GM08714 (cell line): Measurements from ENCODE around the gene CRX.
"Not testable (repeated sequence)": the region's sequence is repeated elsewhere in the genome, so short reads cannot be mapped to it uniquely, and the experiment has no call there.

Experiments
- H3K4me3 ChIP-seq: fragments of 200-500 bp; sonication (Bioruptor generic); 2 replicates; pipeline ENCODE4 v1.5.1; 2014; ENCODE audit warnings: mild to moderate bottlenecking, low read length, inconsistent platforms
- ZNF274 ChIP-seq: IDR thresholded peaks from 2 replicates; pipeline ENCODE4 v1.6.1; 2012; ENCODE audit warnings: mild to moderate bottlenecking, low read depth, low read length

Gene CRX

DNA sequence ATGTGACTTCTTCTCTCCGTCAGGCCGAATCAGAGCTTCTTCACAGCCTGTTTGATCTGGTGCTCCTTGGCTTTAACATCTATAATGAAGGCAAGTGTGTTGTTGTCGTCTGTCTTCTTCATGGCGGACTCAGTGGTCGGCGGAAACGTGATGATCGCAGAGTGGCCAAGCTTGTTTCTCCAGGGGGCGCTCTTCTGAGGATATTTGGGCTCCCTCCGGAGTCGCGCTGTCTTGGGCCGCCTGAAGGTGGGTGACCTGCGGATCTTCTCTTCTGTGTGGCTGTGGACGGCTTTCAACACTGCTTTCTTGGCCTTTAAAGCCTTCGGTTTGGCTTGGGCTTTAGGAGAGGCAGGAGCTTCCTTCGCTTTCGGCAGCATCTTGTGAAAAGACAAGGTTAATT is 27.2 kb upstream of the CRX start:
- TF ChIP-seq ZNF274: no peak
- no peak overlapping the region for H3K4me3 ChIP-seq

DNA sequence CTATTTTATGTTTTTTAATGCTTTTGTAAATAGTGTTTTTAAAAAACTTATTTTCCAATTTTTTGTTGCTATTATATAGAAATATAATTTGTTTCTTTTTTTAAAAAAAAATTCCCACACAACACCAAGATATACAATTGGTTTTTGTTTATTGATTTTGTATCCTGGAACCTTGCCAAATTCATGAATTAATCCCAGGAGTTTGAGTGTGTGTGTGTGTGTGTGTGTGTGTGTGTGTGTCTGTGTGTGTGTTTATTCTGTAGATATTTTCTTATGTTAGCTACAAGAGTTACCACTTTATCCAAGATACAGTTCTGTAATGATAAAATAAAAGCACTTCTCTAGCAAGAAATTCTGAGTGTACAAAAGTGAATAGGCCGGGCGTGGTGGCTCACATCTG is 25.0 kb upstream of the CRX start:
- no peak for TF ChIP-seq ZNF274
- no peak overlapping the region for H3K4me3 ChIP-seq

DNA sequence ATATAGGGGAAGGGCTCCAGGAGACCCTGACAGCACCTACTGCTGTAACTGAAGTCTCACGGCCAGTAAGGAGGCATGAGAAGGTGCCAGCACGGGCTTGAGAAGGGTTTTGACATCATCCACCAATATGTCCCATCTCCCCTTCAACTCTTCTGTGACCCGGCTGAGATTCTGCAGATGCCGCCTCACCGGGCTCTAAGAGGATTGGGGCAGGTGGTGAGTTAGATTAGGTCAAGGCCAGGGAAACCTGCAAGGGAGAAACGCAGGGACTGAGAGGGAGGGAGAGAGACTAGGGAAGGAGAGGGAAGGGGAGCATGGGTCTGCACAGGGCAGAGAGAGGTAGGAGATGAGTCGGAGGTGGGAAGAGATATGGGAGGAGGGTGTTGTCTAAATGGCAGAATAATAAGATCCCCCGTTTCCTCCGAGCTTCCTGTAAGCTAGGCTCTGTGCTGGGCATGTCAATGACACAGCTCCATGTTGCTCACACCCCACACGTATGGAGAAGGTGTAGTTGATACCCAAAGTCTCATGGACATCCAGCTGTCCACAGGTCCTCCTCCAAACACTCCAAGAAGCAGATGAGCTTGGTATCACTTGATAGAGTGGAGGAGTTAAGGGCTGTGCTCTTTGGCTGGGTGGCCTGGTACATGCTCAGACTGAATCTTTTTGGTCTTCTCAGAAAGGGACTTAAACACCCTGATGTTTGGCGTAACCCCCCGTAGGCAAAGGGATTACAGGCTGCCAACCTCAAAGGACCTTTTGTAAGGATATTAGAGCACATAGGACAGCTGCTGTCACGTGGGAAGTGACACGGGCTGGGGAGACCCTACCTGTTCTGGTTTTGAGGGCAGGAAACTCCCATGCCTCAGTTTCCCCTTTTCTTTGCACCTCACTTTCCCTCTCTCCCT is 23.5 kb upstream of the CRX start:
- no peak for TF ChIP-seq ZNF274
- H3K4me3 ChIP-seq: no peak overlapping the region

DNA sequence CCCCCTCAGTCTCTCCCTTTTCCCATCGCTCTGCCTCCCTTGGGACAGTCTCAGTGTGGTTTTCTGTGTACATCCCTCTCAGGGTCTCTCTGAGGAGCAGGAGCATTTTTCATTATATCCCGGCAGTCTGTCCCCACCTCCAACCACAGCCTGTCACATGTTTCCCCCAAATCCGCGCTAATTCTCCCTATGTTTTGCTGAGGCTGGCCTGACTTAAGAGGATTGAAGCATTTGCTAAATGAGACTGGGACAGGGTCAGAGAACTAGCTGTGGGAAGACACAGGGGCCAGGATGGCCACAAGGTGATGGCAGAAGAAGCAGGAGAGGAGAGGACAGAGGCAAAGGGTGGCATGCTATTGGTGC is 22.9 kb upstream of the CRX start:
- no peak for TF ChIP-seq ZNF274
- no peak overlapping the region for H3K4me3 ChIP-seq

DNA sequence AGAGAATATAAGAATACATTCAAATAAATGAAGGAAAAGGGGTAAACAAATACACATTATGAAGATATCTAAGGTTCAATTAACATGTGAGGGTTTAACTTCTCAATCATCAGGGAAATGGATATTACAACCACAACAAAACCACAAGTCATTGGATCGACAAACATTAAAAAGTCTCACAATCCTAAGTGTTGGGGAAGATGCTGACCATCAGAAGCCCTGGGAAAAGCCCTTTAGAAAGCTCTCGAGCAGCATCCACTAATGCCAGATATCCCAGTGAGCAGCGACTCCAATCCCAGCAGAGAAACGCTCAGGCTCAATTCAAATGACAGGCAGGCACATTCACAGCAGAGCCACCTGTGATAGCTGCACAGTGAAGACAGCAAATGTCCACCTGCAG is 20.5 kb upstream of the CRX start:
- no peak for TF ChIP-seq ZNF274
- H3K4me3 ChIP-seq: no peak overlapping the region

DNA sequence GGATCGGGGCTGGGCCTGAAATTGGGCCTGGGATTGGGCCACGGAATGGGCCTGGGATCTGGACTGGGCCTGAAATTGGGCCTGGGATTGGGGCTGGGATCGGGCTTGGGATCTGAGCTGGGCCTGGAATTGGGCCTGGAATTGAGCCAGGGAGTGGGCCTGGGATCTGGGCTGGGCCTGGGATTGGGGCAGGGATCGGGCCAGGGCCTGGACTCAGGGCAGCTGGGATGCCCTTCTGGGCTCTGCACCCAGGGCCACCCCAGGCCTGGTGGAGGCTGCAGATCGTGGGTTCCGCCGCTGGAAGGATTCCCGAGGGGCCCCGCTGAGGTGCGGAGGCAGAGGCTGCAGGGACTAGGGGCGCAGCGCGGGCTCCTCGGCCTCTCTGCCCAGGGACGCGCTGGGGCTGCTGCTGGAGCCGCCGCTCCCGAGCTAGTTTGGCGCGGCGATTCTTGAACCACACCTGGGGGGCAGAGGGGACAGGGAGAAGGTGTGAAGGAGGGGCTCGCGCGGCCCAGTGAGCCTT is 19.2 kb upstream of the CRX start:
- no peak for TF ChIP-seq ZNF274
- H3K4me3 ChIP-seq: no peak overlapping the region

DNA sequence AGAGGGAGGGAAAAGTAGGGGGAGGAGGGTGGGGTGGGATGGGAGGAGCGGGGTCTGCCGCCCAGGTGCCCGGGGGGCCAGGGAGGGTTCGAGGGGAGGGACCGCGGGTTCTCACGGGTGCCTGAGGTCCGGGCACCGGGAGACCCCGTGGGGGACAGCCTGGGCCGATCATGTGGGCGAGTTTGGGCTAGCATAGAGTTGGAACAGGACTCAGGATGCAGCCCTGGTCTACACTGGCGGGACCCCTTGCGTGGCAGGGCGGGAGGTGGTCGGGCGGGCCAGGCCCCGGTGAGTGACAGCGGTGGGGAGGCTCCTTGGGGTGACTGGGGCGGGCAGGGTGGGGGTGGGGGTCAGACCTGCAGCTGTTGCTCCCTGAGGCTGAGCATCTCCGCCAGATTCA is 18.6 kb upstream of the CRX start:
- not testable (repeated sequence) for H3K4me3 ChIP-seq

DNA sequence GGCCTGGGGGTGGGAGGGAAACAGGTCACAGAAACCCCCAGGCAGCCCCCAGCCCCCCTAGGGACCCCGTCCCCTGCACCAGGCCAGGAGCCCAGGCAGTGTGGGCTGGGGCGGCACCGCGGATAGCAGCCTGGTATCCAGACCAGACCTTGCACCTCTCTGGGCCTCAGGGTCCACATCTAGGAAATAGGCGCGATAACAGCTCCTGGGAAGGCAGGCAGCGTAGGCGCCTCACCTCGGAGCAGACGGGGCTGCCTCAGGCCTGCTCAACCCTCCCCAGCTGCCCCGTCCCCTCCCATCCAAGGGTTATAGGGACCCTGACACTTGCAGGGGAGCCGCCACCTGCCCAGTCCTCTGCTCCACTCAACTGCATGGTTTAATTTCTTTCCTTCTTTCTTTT is 18.1 kb upstream of the CRX start:
- not testable (repeated sequence) for H3K4me3 ChIP-seq

DNA sequence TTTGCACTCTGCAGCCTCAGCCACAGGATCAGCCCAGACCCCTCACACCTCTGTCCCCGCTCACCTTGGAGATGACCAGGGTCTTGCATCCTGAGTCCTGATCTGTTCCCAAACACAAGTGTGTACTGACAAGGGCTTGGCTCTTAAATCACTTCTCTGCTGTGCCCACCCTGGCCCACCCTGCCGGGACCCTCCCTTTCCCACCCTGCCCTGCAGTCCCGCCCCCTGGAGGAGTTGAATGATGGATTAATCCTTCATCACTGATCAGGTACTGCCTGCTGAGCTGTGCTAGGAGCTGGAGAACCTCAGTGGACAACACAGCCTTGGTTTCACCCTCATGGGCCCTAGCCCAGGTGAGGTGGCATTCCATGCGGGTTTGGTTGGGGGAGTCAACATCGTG is 17.3 kb upstream of the CRX start, which contains the start of gene TPRX1:
TSS of gene TPRX1 (minus strand) at position 101 of the 400 bp plus-strand sequence. CDS start at position 89, 12 bp downstream.
- H3K4me3 ChIP-seq: not testable (repeated sequence)

DNA sequence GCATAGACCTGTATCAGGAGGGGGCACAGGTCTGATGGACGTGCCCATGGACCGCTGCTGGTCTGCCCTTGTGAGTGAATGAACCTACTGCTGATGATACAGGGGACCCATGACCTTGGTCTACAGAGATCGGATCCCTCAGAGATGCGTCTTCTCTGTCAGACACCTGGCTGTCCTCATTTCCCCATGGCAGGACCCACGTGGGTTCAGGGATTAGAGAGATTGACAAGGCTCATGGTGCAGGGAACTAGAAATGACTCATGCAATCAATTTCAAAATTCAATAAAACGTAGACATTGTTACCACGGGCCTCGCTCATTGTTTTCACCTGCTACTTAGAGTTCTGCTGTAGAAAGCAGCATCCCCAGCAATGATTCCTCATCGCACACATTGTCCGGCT is 16.4 kb upstream of the CRX start:
- no peak overlapping the region for H3K4me3 ChIP-seq
- TF ChIP-seq ZNF274: no peak

DNA sequence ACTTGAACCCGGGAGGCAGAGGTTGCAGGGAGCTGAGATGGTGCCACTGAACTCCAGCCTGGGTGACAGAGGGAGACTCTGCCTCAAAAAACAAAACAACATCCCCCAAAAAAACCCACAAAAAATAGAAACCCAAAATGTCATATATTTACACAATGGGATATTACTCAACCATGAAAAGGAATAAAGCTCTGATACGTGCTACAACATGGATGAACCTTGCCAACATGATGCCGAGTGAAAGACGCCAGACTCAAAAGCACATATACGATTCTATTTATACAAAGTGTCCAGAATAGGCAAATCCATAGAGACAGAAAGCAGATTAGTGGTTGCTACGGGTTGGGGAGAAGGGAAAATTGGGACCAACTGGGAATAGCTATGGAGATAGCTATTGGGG is 15.3 kb upstream of the CRX start:
- no peak for TF ChIP-seq ZNF274

DNA sequence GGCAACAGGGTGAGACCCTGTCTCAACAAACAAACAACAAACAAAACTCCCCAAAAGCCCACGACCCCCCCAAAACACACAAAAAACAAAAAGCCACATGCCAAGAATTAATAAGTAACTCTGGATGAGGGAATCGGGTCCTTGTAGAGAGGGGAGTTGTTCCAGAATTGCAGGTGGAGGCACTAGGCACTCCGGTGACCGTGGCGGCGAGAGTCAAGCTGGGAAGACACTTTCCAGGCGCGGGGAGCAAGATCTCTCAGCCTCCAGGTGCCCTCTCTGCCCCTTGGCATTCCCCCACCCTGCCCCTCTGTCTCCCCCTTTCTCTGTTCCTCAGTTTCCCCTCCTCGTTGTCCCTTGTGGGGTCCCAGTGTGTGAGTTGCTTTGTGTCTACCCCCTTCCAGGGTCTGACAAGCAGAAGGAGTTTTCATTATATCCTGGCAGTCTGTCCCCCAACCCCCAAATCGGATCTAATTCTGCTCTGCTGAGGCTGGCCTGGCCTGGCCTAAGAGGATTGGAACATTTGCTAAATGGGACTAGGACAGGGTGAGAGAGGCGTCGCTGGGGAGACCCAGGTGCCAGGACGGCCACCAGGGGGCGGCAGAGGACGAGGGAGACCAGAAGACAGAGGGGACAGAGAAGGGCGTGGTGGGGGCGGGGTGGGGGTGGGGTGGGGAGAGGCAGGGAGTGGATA is 8.3 kb upstream of the CRX start:
- no peak overlapping the region for H3K4me3 ChIP-seq
- no peak for TF ChIP-seq ZNF274

More for the DNA sequence above, 15.3 kb upstream of the CRX start:
- no peak overlapping the region for H3K4me3 ChIP-seq

DNA sequence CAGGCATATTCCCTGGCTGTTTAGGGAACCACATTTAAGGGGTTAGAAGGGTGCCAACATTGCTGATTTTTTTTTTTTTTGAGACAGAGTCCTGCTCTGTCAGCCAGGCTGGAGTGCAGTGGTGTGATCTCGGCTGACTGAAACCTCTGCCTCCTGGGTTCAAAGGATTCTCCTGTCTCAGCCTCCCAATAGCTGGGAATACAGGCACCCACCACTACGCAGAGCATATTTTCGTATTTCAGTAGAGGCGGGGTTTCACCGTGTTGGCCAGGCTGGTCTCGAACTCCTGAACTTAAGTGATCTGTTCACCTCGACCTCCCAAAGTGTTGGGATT is 7.8 kb upstream of the CRX start:
- H3K4me3 ChIP-seq: no peak overlapping the region
- no peak for TF ChIP-seq ZNF274

DNA sequence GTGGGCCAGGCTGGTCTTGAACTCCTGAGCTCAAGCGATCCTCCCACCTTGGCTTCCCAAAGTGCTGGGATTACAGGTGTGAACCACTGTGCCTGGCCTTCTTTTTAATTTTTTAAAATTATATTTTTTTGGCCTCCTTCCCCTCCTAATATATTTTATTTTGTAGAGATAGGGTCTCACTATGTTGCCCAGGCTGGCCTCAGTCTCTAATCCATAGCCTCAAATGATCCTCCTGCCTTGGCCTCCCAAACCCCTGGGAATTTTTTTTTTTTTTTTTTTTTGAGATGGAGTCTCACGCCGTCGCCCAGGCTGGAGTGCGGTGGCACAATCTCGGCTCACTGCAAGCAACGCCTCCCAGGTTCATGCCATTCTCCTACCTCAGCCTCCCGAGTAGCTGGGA is 5.5 kb upstream of the CRX start:
- not testable (repeated sequence) for H3K4me3 ChIP-seq

DNA sequence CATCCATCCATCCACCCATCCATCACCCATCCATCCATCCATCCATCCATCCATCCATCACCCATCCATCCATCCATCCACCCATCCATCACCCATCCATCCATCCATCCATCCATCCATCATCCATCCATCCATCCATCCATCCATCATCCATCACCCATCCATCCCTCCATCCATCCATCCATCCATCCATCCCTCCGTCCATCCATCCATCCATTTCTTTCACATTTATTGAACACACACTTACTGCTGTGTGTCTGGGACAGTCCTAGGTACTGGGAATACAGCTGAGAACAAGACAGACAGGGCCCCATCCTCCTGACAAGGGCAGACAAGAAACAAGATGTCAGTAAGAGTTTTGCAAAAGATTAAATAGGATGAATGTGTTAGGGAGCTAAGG is 3.5 kb upstream of the CRX start:
- H3K4me3 ChIP-seq: not testable (repeated sequence)

DNA sequence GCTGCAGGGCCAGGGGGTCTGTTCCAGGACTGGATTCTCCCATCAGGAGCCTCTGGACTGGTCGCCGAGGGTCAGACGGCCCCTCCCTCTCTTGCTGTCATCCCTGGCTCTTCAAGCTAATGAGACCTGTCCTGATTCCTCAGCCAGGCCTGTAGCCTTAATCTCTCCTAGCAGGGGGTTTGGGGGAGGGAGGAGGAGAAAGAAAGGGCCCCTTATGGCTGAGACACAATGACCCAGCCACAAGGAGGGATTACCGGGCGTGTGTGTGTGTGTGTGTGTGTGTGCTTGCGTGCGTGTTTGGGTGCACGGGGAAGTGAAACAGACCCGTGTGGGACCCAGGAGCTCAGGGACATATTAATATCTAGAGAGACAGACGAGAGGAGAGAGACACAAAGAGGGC is 1.9 kb upstream of the CRX start:
- no peak for TF ChIP-seq ZNF274
- no peak overlapping the region for H3K4me3 ChIP-seq
